CD4-positive, alpha-beta T cell treated with Interleukin-2 at 100 ng/mL for 4 hours (primary cell): ENCODE measurements around the gene SQSTM1.
"Not testable (repeated sequence)": the region's sequence is repeated elsewhere in the genome, so short reads cannot be mapped to it uniquely, and the experiment has no call there.

ENCODE experiments used
- DNase-seq: peaks from one replicate; pipeline ENCODE4 v3.0.0-alpha.2; 2020; ENCODE audit warnings: low spot score

The SQSTM1 gene

DNA sequence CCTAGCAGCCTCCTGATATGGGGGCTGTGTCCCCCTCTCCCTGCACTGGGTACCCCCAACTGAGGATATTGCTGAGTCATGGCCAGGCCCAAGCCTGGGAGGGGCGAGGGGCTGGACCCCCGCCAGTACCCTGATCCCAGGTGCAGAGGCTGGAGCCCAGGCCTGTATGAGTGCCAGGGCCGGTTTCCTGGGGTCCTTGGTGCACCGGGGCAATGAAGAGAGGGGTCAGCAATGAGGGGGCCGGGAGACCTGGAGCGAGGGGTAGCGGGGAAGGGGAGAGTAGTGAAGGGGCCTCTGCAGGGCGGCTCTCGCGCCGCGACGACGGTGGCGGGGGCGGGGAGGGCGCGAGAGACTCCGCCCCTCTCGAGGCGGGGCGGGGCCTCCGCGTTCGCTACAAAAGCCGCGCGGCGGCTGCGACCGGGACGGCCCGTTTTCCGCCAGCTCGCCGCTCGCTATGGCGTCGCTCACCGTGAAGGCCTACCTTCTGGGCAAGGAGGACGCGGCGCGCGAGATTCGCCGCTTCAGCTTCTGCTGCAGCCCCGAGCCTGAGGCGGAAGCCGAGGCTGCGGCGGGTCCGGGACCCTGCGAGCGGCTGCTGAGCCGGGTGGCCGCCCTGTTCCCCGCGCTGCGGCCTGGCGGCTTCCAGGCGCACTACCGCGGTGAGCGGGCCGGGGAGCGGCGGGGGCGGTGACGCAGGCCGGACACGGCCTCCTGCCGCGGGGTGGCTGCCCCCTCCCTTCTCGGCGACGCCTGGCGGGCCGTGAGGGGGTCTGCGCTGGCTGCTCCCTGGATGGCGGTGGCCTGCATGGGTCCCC, at the start of gene SQSTM1:
TSS of gene SQSTM1 (plus strand) at position 423 of the 815 bp plus-strand sequence. CDS start at position 455, 32 bp downstream.
- peak; percentile 85 for DNase-seq

DNA sequence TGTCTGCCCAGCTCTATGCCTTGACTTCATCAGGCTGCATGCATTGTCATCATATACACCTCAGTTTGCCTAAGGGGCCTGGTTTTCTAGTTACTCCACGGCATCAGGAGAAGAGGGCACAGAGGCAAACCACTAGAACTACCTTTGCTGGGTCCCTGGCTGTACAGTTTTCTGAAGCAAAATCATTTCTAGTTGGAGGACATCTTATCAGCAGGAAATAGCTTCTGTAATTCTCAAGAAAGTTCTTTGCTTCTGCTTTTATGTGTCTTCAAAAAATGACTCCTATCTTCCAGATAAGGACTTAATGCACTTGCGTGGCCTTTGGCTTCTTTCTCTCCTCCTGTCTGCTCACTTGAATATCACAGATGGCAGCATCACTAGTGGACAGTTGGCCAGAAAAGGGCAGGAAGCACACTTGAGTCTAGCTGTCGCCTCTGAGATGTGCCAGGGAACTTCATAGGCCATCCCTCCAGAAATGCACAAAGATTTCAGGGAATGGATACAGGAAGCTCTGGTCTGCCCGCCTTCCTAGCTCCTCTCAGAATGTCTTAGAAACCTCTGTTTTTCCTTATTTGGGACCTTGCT, 49.3 kb upstream of the SQSTM1 start:
- no peak for DNase-seq

- no peak for DNase-seq
Measured at GRCh38 chr5:179772351-179772750, 48.4 kb upstream of the SQSTM1 start.

- no peak for DNase-seq
Measured at GRCh38 chr5:179773686-179774040, 47.0 kb upstream of the SQSTM1 start.

DNA sequence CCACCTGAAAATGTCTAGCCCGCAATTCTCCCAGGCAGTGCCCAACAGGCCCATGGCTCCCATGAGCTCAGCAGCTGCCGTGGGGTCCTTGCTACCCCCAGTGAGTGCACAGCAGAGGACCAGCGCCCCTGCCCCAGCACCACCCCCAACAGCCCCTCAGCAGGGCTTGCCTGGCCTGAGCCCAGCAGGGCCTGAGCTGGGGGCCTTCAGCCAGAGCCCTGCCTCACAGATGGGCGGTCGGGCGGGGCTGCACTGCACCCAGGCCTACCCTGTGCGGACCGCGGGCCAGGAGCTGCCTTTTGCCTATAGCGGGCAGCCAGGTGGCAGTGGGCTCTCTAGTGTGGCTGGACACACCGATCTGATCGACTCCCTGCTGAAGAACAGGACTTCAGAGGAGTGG, 46.3 kb upstream of the SQSTM1 start:
- DNase-seq: no peak

DNA sequence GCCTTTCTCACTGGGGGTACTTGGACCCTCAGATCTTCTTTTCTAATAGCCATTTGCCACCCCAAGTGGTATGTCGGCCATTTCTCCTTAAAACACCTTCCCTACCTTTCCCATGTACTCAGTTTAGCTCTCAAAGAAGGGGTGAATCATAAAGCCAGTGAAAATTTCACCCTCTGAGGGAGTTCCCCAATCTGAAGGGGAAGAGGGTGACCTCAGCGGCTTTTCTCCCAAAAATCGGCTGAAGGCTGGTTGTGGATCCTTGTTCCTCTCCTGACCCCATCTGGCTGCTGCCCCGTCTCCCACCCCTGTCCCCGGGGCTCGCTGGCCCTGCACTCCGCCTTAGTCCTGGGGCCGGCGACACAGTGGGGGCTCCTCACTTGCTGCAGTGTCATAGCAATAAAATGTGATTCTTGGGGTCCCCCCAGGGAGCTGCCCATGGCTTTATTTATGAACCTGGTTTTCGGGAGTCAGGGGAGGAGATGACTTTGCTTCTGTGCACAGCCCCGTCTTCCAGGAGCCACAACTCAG, 44.2 kb upstream of the SQSTM1 start:
- no peak for DNase-seq

GRCh38 chr5:179777456-179777855, 43.2 kb upstream of the SQSTM1 start:
- no peak for DNase-seq

GRCh38 chr5:179777909-179778308, 42.8 kb upstream of the SQSTM1 start:
- no peak for DNase-seq

- DNase-seq: no peak
Measured at GRCh38 chr5:179778591-179778990, 42.1 kb upstream of the SQSTM1 start.

GRCh38 chr5:179779826-179780225, 40.9 kb upstream of the SQSTM1 start:
- no peak for DNase-seq

GRCh38 chr5:179780362-179780761, 40.3 kb upstream of the SQSTM1 start:
- no peak for DNase-seq

GRCh38 chr5:179781846-179782245, 38.9 kb upstream of the SQSTM1 start:
- DNase-seq: no peak

GRCh38 chr5:179783128-179783527, 37.6 kb upstream of the SQSTM1 start:
- DNase-seq: no peak

- DNase-seq: no peak
Measured at GRCh38 chr5:179786861-179787260, 33.8 kb upstream of the SQSTM1 start.

- no peak for DNase-seq
Measured at GRCh38 chr5:179788193-179788854, 32.4 kb upstream of the SQSTM1 start.

DNA sequence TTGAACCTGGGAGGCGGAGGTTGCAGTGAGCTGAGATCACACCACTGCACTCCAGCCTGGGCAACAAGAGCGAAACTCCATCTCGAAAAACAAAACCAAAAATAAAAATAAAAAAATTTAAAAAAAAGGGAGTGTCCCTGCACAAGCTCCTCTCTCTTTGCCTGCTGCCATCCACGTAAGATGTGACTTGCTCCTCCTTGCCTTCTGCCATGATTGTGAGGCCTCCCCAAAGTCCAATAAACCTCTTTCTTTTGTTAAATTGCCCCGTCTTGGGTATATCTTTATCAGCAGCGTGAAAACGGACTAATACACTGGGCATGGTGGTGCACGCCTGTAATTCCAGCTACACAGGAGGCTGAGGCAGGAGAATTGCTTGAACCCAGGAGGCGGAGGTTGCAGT, 31.4 kb upstream of the SQSTM1 start:
- DNase-seq: not testable (repeated sequence)

DNA sequence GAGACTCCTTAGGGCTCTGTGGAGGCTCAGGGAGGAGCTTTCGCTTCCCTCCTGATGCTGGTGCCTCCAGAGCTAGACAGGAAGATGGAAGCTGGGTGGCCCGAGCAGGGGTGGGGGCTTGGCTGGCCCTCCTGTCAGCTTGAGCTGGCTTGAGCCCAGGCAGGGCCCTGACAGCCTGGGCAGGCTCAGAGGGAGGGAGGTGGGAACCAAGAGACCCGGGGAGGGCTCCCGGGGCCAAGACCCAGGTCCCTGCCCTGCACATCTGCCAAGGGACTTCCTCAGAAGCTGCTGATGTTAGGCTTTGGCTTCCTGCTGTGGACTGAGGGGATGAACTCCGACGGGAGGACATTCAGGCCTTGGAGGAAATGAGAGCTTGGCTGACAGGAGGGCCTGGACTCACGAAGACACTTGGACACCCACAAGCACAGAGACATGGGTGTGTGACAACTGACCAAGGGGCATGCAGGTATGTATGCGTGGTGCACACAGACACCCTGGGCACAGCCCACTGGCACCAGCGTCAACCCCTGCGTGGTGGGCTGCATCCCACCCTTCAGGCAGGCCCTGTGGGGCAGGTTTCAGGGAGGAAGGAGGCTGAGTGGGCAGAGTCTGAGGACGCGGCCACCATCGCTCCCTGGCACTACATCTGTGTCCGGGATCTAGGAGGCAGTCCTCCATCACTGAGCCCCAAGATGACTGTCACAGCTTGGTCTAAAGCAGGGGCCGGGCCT, 28.7 kb upstream of the SQSTM1 start:
- no peak for DNase-seq

- no peak for DNase-seq
Measured at GRCh38 chr5:179792612-179793467, 27.9 kb upstream of the SQSTM1 start.

DNA sequence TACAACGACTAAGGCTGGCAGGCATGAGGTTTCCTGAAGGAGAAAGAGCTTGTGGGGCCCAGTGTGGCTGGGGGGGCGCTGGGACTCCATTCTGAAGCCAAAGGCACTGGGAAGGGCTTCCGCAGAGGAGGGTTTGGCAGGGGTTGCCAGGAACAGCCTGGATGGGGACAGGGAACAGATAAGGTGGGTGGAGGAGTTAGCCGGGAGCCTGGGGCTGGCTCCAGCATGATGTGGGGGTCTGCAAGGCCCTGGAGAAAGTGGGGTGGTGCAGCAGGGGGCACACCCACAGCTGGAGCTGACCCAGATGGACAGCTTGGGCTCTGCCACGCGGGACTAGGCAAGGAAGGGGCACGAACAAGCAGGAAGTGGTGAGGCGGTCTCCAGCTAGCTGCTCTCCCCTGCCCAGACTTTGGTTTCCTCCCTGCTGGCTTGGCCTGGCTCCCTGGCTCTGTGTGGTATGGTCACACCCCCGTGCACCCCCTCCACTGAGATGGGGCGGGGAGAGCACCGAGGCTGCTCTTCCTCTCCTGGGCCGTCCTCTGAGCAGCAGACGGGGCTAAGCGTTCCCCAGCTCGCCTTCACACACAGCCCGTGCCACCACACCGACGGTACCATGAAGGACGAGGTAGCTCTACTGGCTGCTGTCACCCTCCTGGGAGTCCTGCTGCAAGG, 27.1 kb upstream of the SQSTM1 start, which contains the start of gene LTC4S:
TSS of gene LTC4S (plus strand) at position 519 of the 672 bp plus-strand sequence. CDS start at position 614, 95 bp downstream.
- peak; percentile 59 for DNase-seq

- no peak for DNase-seq
Measured at GRCh38 chr5:179794171-179794570, 26.5 kb upstream of the SQSTM1 start.

DNA sequence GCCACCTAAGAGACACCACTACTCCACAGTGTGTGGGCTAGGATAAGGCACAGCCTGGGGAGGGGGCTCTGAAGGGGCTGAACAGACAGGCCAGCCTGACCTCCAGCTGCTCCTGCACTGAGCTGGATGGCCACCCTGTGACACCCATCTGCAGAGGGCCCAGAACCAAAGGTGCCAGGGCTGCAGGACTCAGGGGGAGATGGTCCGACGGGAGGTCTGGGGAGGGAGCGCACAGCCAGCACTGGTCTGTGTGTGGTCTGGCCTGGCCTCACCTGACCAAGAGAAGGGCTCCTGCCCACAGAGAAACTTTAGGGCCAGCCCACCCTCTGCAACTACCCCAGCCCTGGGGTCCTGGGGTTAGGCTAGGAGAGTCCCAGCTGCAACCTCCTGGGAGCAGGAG, 26.1 kb upstream of the SQSTM1 start:
- DNase-seq: no peak
